NCI-H2171 (cell line): ENCODE measurements around the gene LIPC.

Source experiments
- DNase-seq: peaks from one replicate; lab custom pipeline; 2025; lab: John Stamatoyannopoulos, UW

The LIPC gene

GRCh38 chr15:58517682-58518525, 86.1 kb downstream of the LIPC start:
- no peak for DNase-seq

- no peak for DNase-seq
Measured at GRCh38 chr15:58518626-58519025, 86.8 kb downstream of the LIPC start.

GRCh38 chr15:58519516-58519915, 87.7 kb downstream of the LIPC start:
- no peak for DNase-seq

- DNase-seq, result no peak
Measured at GRCh38 chr15:58520464-58520863, 88.7 kb downstream of the LIPC start.

- no peak for DNase-seq
Measured at GRCh38 chr15:58520936-58521292, 89.1 kb downstream of the LIPC start.

- DNase-seq, result no peak
Measured at GRCh38 chr15:58521293-58521991, 89.7 kb downstream of the LIPC start.

- no peak for DNase-seq
Measured at GRCh38 chr15:58522391-58522790, 90.6 kb downstream of the LIPC start.

- DNase-seq, result no peak
Measured at GRCh38 chr15:58522865-58523264, 91.1 kb downstream of the LIPC start.

GRCh38 chr15:58523634-58524033, 91.8 kb downstream of the LIPC start:
- DNase-seq, result no peak

- DNase-seq, result no peak
Measured at GRCh38 chr15:58524247-58524646, 92.5 kb downstream of the LIPC start.

GRCh38 chr15:58525991-58526421, 94.2 kb downstream of the LIPC start:
- no peak for DNase-seq

GRCh38 chr15:58526647-58527192, 94.9 kb downstream of the LIPC start:
- no peak for DNase-seq

- DNase-seq, result no peak
Measured at GRCh38 chr15:58527573-58528187, 95.9 kb downstream of the LIPC start.

- no peak for DNase-seq
Measured at GRCh38 chr15:58528188-58528870, 96.5 kb downstream of the LIPC start.

GRCh38 chr15:58529041-58529440, 97.2 kb downstream of the LIPC start:
- no peak for DNase-seq

GRCh38 chr15:58530056-58530590, 98.3 kb downstream of the LIPC start:
- DNase-seq, result no peak

GRCh38 chr15:58532126-58532525, 100.3 kb downstream of the LIPC start:
- no peak for DNase-seq

- DNase-seq, result no peak
Measured at GRCh38 chr15:58534556-58534955, 102.8 kb downstream of the LIPC start.

- no peak for DNase-seq
Measured at GRCh38 chr15:58535337-58535736, 103.5 kb downstream of the LIPC start.

- DNase-seq, result no peak
Measured at GRCh38 chr15:58535894-58536293, 104.1 kb downstream of the LIPC start.

GRCh38 chr15:58536414-58536813, 104.6 kb downstream of the LIPC start:
- DNase-seq, result no peak

GRCh38 chr15:58537033-58537432, 105.2 kb downstream of the LIPC start:
- DNase-seq, result no peak
